ENCODE results near the gene GLCCI1. TPM values are rescaled to one million over a fixed set of nuclear protein-coding genes. Genes with fewer than 3 reads are reported as not detected.
"Not testable (repeated sequence)": the region's sequence is repeated elsewhere in the genome, so short reads cannot be mapped to it uniquely, and the experiment has no call there.

GLCCI1 gene
- total RNA-seq, 2 donors from 2014 or later: 43.5 to 44.5 TPM

DNA sequence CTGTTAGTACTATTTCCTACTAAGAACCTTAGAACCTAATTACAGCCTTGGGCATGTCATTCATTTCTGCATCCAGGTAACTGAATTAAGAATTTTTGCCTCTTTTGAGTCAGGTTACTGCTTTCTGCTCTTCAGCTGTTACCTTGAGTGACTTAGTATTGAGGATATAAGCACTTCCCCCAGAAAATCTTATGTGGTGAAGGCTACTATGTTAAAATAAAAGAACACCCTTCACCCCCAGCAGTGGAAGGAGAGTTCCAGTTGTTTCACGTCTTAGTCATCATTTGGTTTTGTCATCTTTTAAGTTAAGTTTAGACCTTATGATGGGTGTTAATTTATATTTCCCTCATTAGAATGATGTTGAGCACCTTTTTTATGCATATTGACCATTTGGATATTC, 82.8 kb downstream of the GLCCI1 start:
- Mint-ChIP-seq H3K4me1 (peaks cover 27% of the 10 kb centered on the region), H3K36me3 (ENCODE audit: low read depth) (peaks cover 4% of the 10 kb centered on the region), H3K27ac (no peak overlapping the region), H3K4me3 (no peak overlapping the region), H3K27me3 (no peaks in the 10 kb centered on the region)
- ATAC-seq: no peak
- H3K9me3 ChIP-seq (ENCODE audit: control insufficient read depth, low read length, poor library complexity, severe bottlenecking): no peaks in the 10 kb centered on the region
- no peak for DNase-seq

DNA sequence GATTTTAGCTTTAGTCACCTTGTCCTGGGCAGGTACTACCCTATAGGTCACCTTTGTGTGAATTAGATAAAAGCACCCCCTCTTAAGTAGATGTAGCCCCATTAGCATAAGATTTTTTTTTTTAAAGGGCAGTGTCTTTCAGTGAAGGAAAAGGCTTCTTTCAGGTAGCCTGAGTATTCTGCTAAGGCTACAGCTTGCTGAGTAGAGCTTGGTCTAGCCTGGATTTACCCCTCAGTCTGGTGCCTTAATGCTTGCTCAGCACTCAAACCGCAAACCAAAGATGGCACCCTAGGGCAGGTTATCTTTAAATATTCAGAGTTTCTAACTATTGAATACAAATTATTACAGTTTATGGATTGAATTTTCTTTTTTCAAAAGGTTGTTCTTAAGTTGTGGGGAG, 83.4 kb downstream of the GLCCI1 start:
- peaks cover 4% of the 10 kb centered on the region for H3K36me3 Mint-ChIP-seq (ENCODE audit: low read depth)
- H3K9me3 ChIP-seq (ENCODE audit: control insufficient read depth, low read length, poor library complexity, severe bottlenecking): no peaks in the 10 kb centered on the region
- H3K27ac Mint-ChIP-seq: no peak overlapping the region
- peaks cover 25% of the 10 kb centered on the region for H3K4me1 Mint-ChIP-seq
- no peaks in the 10 kb centered on the region for H3K27me3 Mint-ChIP-seq
- H3K4me3 Mint-ChIP-seq: no peak overlapping the region
- no peak for DNase-seq
- no peak for ATAC-seq

DNA sequence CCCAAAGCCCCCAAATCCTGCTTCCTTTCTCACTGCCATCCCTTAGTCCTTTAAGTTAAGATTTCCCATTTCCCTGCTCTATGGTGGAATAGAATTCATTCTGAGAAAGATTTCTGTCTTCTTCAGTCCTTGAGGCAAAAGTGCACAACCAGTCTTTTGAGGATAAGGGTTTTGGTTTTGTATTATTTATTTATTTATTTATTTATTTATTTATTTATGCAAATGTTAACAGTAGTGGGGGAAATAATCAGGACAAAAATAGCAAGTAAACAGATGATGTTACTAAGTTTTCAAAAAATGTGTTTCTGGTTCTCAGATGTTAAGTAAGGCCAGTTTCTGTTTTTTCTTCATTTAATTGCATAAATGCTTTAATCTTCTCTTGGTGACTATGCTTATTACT, 84.2 kb downstream of the GLCCI1 start:
- DNase-seq: no peak
- peaks cover 24% of the 10 kb centered on the region for H3K4me1 Mint-ChIP-seq
- ATAC-seq: no peak

DNA sequence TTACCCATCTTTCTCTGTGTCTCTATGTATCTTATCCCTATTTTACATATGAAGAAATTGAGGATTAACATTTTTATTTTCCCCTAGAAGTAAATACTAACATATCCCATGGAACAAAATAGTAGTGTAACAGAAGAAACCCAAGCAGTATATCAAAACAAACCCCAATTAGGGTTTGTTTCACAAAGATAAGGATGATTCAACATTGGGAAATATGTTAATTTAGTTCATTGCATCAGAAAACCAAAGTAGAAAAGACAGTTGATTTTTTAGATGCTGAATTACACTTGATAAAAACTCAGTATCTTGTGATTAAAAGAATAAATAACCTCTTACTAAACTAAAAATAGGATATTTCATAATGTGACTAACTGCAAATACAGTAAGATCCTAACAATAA, 87.8 kb downstream of the GLCCI1 start:
- H3K4me1 Mint-ChIP-seq: peaks cover 12% of the 10 kb centered on the region
- H3K36me3 Mint-ChIP-seq (ENCODE audit: low read depth): peaks cover 9% of the 10 kb centered on the region
- DNase-seq (no peak), ATAC-seq (no peak)
- H3K9me3 ChIP-seq (ENCODE audit: control insufficient read depth, low read length, poor library complexity, severe bottlenecking): no peaks in the 10 kb centered on the region
- no peaks in the 10 kb centered on the region for H3K27me3 Mint-ChIP-seq
- peak overlapping the region; percentile 49 for H3K27ac Mint-ChIP-seq
- H3K4me3 Mint-ChIP-seq: no peak overlapping the region

More for the DNA sequence above, 84.2 kb downstream of the GLCCI1 start:
- Mint-ChIP-seq H3K4me3 (no peak overlapping the region), H3K27me3 (no peaks in the 10 kb centered on the region), H3K36me3 (ENCODE audit: low read depth) (peaks cover 4% of the 10 kb centered on the region), H3K27ac (no peak overlapping the region)
- H3K9me3 ChIP-seq (ENCODE audit: control insufficient read depth, low read length, poor library complexity, severe bottlenecking): no peaks in the 10 kb centered on the region

DNA sequence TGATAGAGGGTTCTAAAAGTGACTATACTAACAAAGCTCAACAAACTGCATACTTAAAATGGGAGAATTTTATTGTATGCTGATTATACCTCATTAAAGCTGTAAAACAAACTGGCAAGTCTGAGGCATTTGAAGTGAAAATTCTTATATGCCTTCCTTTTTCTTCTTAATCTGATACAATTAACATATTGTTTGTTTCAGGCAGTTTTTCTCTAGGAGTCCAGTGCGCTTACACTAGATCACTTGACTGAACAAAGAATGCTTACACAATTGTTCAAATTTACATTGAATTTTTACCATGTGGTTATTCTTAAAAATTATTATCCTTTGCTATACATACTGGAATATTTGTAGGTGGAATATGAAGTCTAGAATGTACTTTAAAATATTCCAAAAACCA, 89.0 kb downstream of the GLCCI1 start:
- H3K9me3 ChIP-seq (ENCODE audit: control insufficient read depth, low read length, poor library complexity, severe bottlenecking): no peaks in the 10 kb centered on the region
- peak overlapping the region; percentile 62 for H3K27ac Mint-ChIP-seq
- peaks cover 9% of the 10 kb centered on the region for H3K36me3 Mint-ChIP-seq (ENCODE audit: low read depth)
- ATAC-seq (no peak), DNase-seq (no peak)
- H3K27me3 Mint-ChIP-seq: no peaks in the 10 kb centered on the region
- peaks cover 10% of the 10 kb centered on the region for H3K4me1 Mint-ChIP-seq
- no peak overlapping the region for H3K4me3 Mint-ChIP-seq

DNA sequence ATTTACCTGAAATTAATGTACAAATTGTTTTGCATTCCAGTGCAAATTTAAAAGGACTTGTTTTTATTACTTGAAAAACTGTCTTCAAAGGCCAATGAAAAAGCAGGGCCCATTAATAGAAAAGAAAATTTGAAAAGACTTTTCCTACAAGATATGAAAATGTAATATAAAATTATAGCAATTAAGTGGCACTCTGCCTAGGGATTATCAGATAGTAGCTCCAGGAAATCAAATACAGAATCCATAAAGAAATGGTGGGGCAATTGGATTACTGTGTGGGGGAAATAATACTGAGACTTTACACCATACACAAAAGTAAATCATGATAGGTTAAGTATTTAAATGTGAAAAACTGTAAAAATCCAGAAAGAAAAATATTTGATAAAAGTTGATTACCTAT, 89.7 kb downstream of the GLCCI1 start:
- H3K9me3 ChIP-seq (ENCODE audit: control insufficient read depth, low read length, poor library complexity, severe bottlenecking): no peaks in the 10 kb centered on the region
- peaks cover 7% of the 10 kb centered on the region for H3K36me3 Mint-ChIP-seq (ENCODE audit: low read depth)
- ATAC-seq: no peak
- no peak for DNase-seq
- H3K27ac Mint-ChIP-seq: peak overlapping the region; percentile 62
- no peaks in the 10 kb centered on the region for H3K27me3 Mint-ChIP-seq
- H3K4me3 Mint-ChIP-seq: no peak overlapping the region
- peaks cover 7% of the 10 kb centered on the region for H3K4me1 Mint-ChIP-seq

DNA sequence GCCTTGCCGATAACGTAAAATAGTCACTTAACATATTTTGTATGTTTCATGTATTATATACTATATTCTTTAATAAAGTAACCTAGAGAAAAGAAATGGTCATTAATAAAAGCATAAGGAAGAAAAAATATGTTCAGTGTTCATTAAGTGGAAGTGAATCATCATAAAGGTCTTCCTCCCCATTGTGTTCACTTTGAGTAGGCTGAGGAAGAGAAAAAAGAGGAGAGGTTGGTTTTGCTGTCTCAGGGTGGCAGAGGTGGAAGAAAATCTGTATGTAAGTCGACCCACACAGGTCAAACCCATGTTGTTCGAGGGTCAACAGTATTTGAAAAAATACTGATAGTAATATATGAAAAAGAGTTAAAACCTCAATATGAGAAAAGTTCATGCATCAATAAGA, 90.3 kb downstream of the GLCCI1 start:
- H3K27ac Mint-ChIP-seq: no peak overlapping the region
- no peaks in the 10 kb centered on the region for H3K27me3 Mint-ChIP-seq

DNA sequence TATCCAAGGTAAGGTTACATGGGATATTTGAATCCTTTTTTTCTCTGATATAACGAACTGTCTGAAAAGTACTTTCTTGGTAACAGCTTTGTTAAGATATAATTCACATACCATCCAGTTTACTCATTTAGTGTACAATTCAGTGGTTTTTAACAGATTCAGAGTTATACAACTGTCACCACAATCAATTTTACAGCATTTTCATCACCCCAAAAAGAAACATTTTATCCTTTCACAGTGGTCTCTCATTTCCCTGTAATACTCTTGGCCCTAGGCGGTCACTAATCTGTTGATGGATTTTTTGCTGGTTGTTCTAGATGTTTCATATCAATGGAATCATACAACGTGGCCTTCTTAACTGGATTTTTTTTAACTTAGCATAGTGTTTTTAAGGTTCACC, 91.6 kb downstream of the GLCCI1 start:
- H3K27ac Mint-ChIP-seq: no peak overlapping the region
- peaks cover 21% of the 10 kb centered on the region for H3K4me1 Mint-ChIP-seq
- no peaks in the 10 kb centered on the region for H3K9me3 ChIP-seq (ENCODE audit: control insufficient read depth, low read length, poor library complexity, severe bottlenecking)
- no peak for DNase-seq
- no peak for ATAC-seq
- H3K4me3 Mint-ChIP-seq: no peak overlapping the region
- H3K27me3 Mint-ChIP-seq: no peaks in the 10 kb centered on the region
- peaks cover 13% of the 10 kb centered on the region for H3K36me3 Mint-ChIP-seq (ENCODE audit: low read depth)

More for the DNA sequence above, 90.3 kb downstream of the GLCCI1 start:
- no peak for ATAC-seq
- Mint-ChIP-seq H3K4me1 (peaks cover 11% of the 10 kb centered on the region), H3K4me3 (no peak overlapping the region), H3K36me3 (ENCODE audit: low read depth) (peaks cover 8% of the 10 kb centered on the region)
- no peaks in the 10 kb centered on the region for H3K9me3 ChIP-seq (ENCODE audit: control insufficient read depth, low read length, poor library complexity, severe bottlenecking)
- DNase-seq: no peak

DNA sequence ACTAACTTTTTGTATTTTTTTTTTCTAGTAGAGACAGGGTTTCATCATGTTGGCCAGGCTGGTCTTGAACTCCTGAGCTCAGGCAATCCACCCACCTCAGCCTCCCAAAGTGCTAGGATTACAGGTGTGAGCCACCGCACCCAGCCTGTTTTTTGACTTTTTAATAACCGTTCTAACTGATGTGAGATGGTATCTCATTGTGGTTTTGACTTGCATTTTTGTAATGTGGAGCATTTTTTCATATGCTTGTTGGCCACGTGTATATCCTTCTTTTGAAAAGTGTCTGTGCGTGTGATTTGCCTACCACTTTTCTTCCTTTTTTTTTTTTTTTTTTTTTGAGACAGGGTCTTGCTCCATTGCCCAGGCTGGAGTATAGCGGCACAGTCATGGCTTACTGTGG, 94.7 kb downstream of the GLCCI1 start:
- ATAC-seq: peak; percentile 32
- DNase-seq; H3K9me3 ChIP-seq (ENCODE audit: control insufficient read depth, low read length, poor library complexity, severe bottlenecking); H3K27me3 Mint-ChIP-seq; H3K4me3 Mint-ChIP-seq: not testable (repeated sequence)
- Mint-ChIP-seq H3K27ac (peak overlapping the region; percentile 71), H3K4me1 (peaks cover 33% of the 10 kb centered on the region), H3K36me3 (ENCODE audit: low read depth) (peaks cover 15% of the 10 kb centered on the region)

DNA sequence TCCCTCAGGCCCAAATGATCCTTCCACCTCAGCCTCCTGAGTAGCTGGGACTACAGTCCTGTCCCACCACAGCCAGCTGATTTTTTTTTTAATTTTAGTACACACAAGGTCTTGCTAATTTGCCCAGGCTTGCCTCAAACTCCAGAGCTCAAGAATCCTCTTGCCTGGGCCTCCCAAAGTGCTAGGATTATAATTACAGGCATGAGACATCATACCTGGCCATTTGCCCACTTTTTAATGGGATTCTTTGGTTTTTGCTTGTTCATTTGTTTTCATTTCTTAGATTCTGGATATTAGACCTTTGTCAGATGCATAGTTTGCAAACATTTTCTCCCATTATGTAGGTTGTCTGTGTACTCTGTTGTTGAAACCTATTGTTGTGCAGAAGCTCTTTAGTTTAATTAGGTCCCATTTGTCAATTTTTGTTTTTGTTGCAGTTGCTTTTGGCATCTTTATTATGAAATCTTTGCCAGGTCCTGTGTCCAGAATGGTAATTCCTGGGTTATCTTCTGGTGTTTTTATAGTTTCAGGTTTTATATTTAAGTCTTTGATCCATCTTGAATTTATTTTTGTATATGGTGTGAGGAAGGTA, 95.2 kb downstream of the GLCCI1 start:
- ATAC-seq (no peak), DNase-seq (no peak)
- no peaks in the 10 kb centered on the region for H3K9me3 ChIP-seq (ENCODE audit: control insufficient read depth, low read length, poor library complexity, severe bottlenecking)
- Mint-ChIP-seq H3K4me3 (no peak overlapping the region), H3K4me1 (peaks cover 37% of the 10 kb centered on the region), H3K27me3 (no peaks in the 10 kb centered on the region), H3K36me3 (ENCODE audit: low read depth) (peaks cover 14% of the 10 kb centered on the region), H3K27ac (peak overlapping the region; percentile 71)

DNA sequence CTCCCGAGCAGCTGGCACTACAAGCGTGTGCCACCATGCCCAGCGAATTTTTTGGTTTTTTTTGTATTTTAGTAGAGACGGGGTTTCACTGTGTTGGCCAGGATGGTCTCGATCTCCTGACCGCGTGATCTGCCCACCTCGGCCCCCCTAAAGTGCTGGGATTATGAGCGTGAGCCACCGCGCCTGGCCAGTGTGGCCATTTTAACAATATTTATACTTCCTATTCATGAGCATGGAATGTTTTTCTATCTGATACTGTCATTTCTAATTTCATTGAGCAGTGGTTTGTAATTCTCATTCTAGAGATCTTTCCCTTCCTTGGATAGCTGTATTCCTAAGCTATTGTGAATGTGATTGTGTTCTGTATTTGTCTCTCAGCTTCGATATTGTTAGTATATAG, 96.2 kb downstream of the GLCCI1 start:
- Mint-ChIP-seq H3K4me1 (peaks cover 41% of the 10 kb centered on the region), H3K4me3 (no peak overlapping the region), H3K27me3 (no peaks in the 10 kb centered on the region), H3K27ac (no peak overlapping the region), H3K36me3 (ENCODE audit: low read depth) (peaks cover 13% of the 10 kb centered on the region)
- H3K9me3 ChIP-seq (ENCODE audit: control insufficient read depth, low read length, poor library complexity, severe bottlenecking): no peaks in the 10 kb centered on the region
- no peak for ATAC-seq
- DNase-seq: no peak

DNA sequence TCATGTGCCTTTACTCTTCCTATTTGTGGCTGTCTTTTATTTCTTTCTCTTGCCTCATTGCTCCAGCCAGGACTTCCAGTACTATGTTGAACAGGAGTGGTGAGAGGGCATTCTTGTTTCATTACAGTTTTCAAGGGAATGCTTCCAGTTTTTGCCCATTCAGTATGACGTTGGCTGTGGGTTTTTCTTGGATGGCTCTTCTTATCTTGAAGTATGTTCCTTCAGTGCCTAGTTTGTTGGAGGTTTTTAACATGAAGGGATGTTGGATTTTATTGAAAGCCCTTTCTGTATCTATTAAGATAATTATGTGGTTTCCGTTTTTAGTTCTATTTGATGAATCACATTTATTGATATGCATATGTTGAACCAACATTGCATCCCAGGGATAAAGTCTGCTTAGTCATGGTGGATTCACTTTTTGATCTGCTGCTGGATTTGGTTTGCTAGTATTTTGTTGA, 96.8 kb downstream of the GLCCI1 start:
- no peaks in the 10 kb centered on the region for H3K9me3 ChIP-seq (ENCODE audit: control insufficient read depth, low read length, poor library complexity, severe bottlenecking)
- H3K4me3 Mint-ChIP-seq: no peak overlapping the region
- ATAC-seq (no peak), DNase-seq (no peak)
- peaks cover 11% of the 10 kb centered on the region for H3K36me3 Mint-ChIP-seq (ENCODE audit: low read depth)
- peaks cover 39% of the 10 kb centered on the region for H3K4me1 Mint-ChIP-seq
- no peaks in the 10 kb centered on the region for H3K27me3 Mint-ChIP-seq
- no peak overlapping the region for H3K27ac Mint-ChIP-seq

DNA sequence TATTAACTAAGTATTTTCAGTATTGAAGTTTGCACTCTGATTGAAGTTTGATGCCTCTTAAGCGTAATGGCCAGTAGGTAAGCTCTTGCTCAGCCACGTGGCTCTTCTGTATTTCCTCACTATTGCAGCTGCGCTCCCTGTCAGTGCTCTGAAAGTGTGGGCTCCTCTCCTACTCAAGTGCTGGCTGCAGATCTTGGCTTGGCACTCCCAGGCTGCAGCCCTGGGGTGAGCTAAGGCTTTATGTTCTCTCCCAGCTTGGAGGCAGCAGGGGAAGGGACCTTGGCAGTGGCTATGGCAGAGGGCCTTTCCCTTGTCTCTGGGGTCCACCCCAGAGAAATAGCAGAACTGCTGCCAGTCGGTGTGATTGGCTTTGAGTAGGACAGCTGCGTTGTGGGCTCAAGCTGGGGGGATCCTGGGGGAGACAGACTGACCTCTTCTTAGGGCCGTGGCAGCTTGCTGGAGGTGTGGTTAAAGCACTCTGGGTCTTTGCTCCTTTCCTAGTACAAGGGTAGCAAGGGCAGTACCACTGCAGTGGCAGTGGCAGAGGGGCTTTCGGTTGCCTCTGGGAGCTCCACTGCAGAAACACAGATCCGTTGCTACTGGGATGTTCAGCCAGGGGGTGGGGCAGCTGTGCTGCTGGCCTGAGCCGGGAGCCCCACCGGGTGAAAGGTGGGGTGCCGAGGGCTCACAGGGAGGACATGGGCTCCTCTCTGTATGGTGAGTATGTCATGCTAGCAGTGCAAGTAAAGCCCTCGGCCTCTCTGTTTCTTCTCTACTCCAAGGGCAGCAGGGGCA, 100.5 kb downstream of the GLCCI1 start:
- Mint-ChIP-seq H3K27ac (peak overlapping the region; percentile 43), H3K4me1 (peaks cover 47% of the 10 kb centered on the region), H3K27me3 (no peaks in the 10 kb centered on the region), H3K36me3 (ENCODE audit: low read depth) (peaks cover 9% of the 10 kb centered on the region), H3K4me3 (no peak overlapping the region)
- ATAC-seq: no peak
- DNase-seq: no peak
- H3K9me3 ChIP-seq (ENCODE audit: control insufficient read depth, low read length, poor library complexity, severe bottlenecking): no peaks in the 10 kb centered on the region
